GM21786 (cell line): ENCODE data around the gene ASPSCR1.
"Not testable (repeated sequence)": the region's sequence is repeated elsewhere in the genome, so short reads cannot be mapped to it uniquely, and the experiment has no call there.

Source experiments
- ATAC-seq: cut with Tn5 transposase; IDR thresholded peaks from one replicate; pipeline ENCODE4 v1.9.1; 2021; ENCODE audit not compliant: unreplicated experiment

ASPSCR1 gene

GRCh38 chr17:81978524-81979298 lies 1.3 kb downstream of the ASPSCR1 start:
- no peak for ATAC-seq

- ATAC-seq, result no peak
Observed at GRCh38 chr17:81980122-81980521, 2.7 kb downstream of the ASPSCR1 start.

- no peak for ATAC-seq
Observed at GRCh38 chr17:81980707-81981343, 3.4 kb downstream of the ASPSCR1 start.

- not testable (repeated sequence) for ATAC-seq
Observed at GRCh38 chr17:81981511-81981910, 4.1 kb downstream of the ASPSCR1 start.

- ATAC-seq, result no peak
Observed at GRCh38 chr17:81983011-81983638, 5.7 kb downstream of the ASPSCR1 start.

- no peak for ATAC-seq
Observed at GRCh38 chr17:81983639-81984373, 6.4 kb downstream of the ASPSCR1 start.

GRCh38 chr17:81984773-81985410 lies 7.5 kb downstream of the ASPSCR1 start:
- no peak for ATAC-seq

- ATAC-seq, result no peak
Observed at GRCh38 chr17:81986606-81987005, 9.2 kb downstream of the ASPSCR1 start.

- no peak for ATAC-seq
Observed at GRCh38 chr17:81987161-81987770, 9.8 kb downstream of the ASPSCR1 start.

GRCh38 chr17:81990836-81991683 lies 13.6 kb downstream of the ASPSCR1 start:
- ATAC-seq, result no peak

- ATAC-seq, result no peak
Observed at GRCh38 chr17:81991684-81992305, 14.4 kb downstream of the ASPSCR1 start.

- no peak for ATAC-seq
Observed at GRCh38 chr17:81992306-81993102, 15.1 kb downstream of the ASPSCR1 start.

- no peak for ATAC-seq
Observed at GRCh38 chr17:81993729-81994592, 16.5 kb downstream of the ASPSCR1 start.

- no peak for ATAC-seq
Observed at GRCh38 chr17:81994593-81995462, 17.4 kb downstream of the ASPSCR1 start.

- no peak for ATAC-seq
Observed at GRCh38 chr17:81995463-81996231, 18.2 kb downstream of the ASPSCR1 start.
